GM12865 (cell line): ENCODE measurements around the gene CNTRL.

Experiments used
- DNase-seq: peaks from one replicate; pipeline ENCODE4 v3.0.0; 2010; ENCODE audit warnings: low read depth
- H3K4me3 ChIP-seq: 2 replicates; pipeline ENCODE4 v1.5.1; 2011; ENCODE audit warnings: mild to moderate bottlenecking, low read depth, low read length, control low read depth
- CTCF ChIP-seq: IDR thresholded peaks from 2 replicates; pipeline ENCODE4 v1.5.1; 2011; ENCODE audit warnings: low read length, control low read depth, low read depth, inconsistent platforms; ENCODE audit not compliant: insufficient read depth; ENCODE audit errors: missing control alignments

The CNTRL gene

GRCh38 chr9:121185774-121186403, 111.1 kb downstream of the CNTRL start:
- no peak for DNase-seq
- H3K4me3 ChIP-seq = no peak overlapping the region
- no peak for TF ChIP-seq CTCF

GRCh38 chr9:121187636-121188305, 113.0 kb downstream of the CNTRL start:
- no peak for TF ChIP-seq CTCF
- no peak overlapping the region for H3K4me3 ChIP-seq
- no peak for DNase-seq

- TF ChIP-seq CTCF = no peak
- no peak for DNase-seq
- no peak overlapping the region for H3K4me3 ChIP-seq
These were observed 114.3 kb downstream of the CNTRL start for GRCh38 chr9:121189006-121189405.

GRCh38 chr9:121189660-121190059, 114.9 kb downstream of the CNTRL start:
- no peak overlapping the region for H3K4me3 ChIP-seq
- no peak for DNase-seq

GRCh38 chr9:121191235-121191634, 116.5 kb downstream of the CNTRL start:
- no peak for DNase-seq
- H3K4me3 ChIP-seq = no peak overlapping the region
- no peak for TF ChIP-seq CTCF

More at GRCh38 chr9:121189660-121190059, 114.9 kb downstream of the CNTRL start:
- no peak for TF ChIP-seq CTCF

GRCh38 chr9:121192518-121192917, 117.8 kb downstream of the CNTRL start:
- no peak for TF ChIP-seq CTCF
- no peak for DNase-seq
- no peak overlapping the region for H3K4me3 ChIP-seq
